K562 (cell line): ENCODE measurements around the gene GOLGA5. TPM values are rescaled to one million over a fixed set of nuclear protein-coding genes. Genes with fewer than 3 reads are reported as not detected.

Experiments used
- CTBP1 ChIP-seq: fragments of 450-650 bp; IDR thresholded peaks from 2 replicates; pipeline ENCODE4 v1.6.1; 2016; ENCODE audit warnings: borderline replicate concordance
- ERF ChIP-seq: fragments of 450-650 bp; formaldehyde crosslinking; IDR thresholded peaks from 2 replicates; pipeline ENCODE4 v1.4.0; 2020; ENCODE audit warnings: mild to moderate bottlenecking, mixed read lengths
- ETV5 ChIP-seq: sonication (generic); formaldehyde crosslinking; IDR thresholded peaks from 2 replicates; pipeline ENCODE4 v1.4.0; 2020; ENCODE audit warnings: low read depth, mild to moderate bottlenecking, missing genetic modification reagents
- FOXJ2 ChIP-seq: fragments of 200-800 bp; sonication (Bioruptor generic); IDR thresholded peaks from 2 replicates; pipeline ENCODE4 v1.6.1; 2016; ENCODE audit warnings: missing genetic modification characterization, missing compliant biosample characterization
- RBFOX2 ChIP-seq: fragments of 200-400 bp; formaldehyde crosslinking; IDR thresholded peaks from 2 replicates; pipeline ENCODE4 v1.6.1; 2017; ENCODE audit warnings: low read depth, mild to moderate bottlenecking, low read length, moderate library complexity
- REST ChIP-seq, 2 experiments: fragments of 450-650 bp; formaldehyde crosslinking in 1 of 2; IDR thresholded peaks; 2 replicates each; pipeline versions ENCODE4 v1.4.0 to v1.6.1; 2014 to 2020; ENCODE audit warnings: mild to moderate bottlenecking in 2 of 2, borderline replicate concordance in 1 of 2, low read depth in 1 of 2
- SAP30 ChIP-seq: fragments of 200-600 bp; sonication (generic); IDR thresholded peaks from 2 replicates; pipeline ENCODE4 v1.6.1; 2012; ENCODE audit warnings: borderline replicate concordance, low read depth, mild to moderate bottlenecking, moderate library complexity, low read length, control low read depth, inconsistent platforms; ENCODE audit not compliant: insufficient read depth, poor library complexity, severe bottlenecking
- SOX6 ChIP-seq: fragments of 450-650 bp; IDR thresholded peaks from 2 replicates; pipeline ENCODE4 v1.6.1; 2014; ENCODE audit warnings: mild to moderate bottlenecking
- TAF1 ChIP-seq: IDR thresholded peaks from 2 replicates; pipeline ENCODE4 v1.6.1; 2011; ENCODE audit warnings: mild to moderate bottlenecking, low read length, moderate library complexity; ENCODE audit not compliant: insufficient read depth, control insufficient read depth, severe bottlenecking; ENCODE audit errors: extremely low read depth
- UBTF ChIP-seq, 2 experiments: IDR thresholded peaks; 2 replicates each; pipeline ENCODE4 v1.6.1; 2012; ENCODE audit warnings: improper control_type of control experiment in 2 of 2, low read depth in 2 of 2, low read length in 2 of 2, borderline replicate concordance in 1 of 2
- USF2 ChIP-seq: sonication (generic); formaldehyde crosslinking; IDR thresholded peaks from 2 replicates; pipeline ENCODE4 v1.5.0; 2020; ENCODE audit warnings: missing genetic modification reagents
- ZBTB34 ChIP-seq: fragments of 250-450 bp; sonication (Bioruptor Pico); IDR thresholded peaks from 2 replicates; pipeline ENCODE4 v1.8.0; 2021; ENCODE audit warnings: mild to moderate bottlenecking, moderate library complexity
- polyA plus RNA-seq, 8 experiments: library from polyadenylated mRNA; depleted of rRNA in 4 of 8; stranded (reverse) in 5 of 8; unstranded in 3 of 8; fragments of >200 nt; fragmentation: Nextera tagmentation in 2 of 8; fragmentation: Illumina TruSeq in 1 of 8; extraction: Ambion mirVana in 2 of 8; extraction: Trizol in 1 of 8; gene quantifications; 2 replicates each; pipeline versions ENCODE4 v1.2.1 to v1.2.3, GENCODE V29; 2011 to 2014; ENCODE audit warnings: inconsistent platforms in 1 of 8, missing spikeins in 1 of 8
- total RNA-seq, 7 experiments: library from RNA; depleted of rRNA in 6 of 7; stranded (reverse); fragments of >200 nt in 6 of 7; fragmentation: Illumina TruSeq in 2 of 7; extraction: Trizol in 2 of 7; gene quantifications; 2 replicates each; pipeline versions ENCODE4 v1.2.1 to v1.2.3, GENCODE V29; 2011 to 2021; ENCODE audit warnings: low replicate concordance in 1 of 7

Gene GOLGA5
- total and polyA plus RNA-seq, 9 of the 15 experiments (the other 6 are each of a cell fraction or from before 2014, with no cell fraction given) = 5.7 to 19.6 (median 12.7) TPM

GRCh38 chr14:92793709-92794546, at the start of gene GOLGA5 (continued):
- TF ChIP-seq ETV5 (CRISPR knock-in tag) = 0 out of 2 replicates have a peak, but pooled peaks have one; percentile 58
- no peak for TF ChIP-seq ERF (CRISPR knock-in tag)
- peak; percentile 94 for TF ChIP-seq USF2 (CRISPR knock-in tag)
- peak; percentile 21; the same call in 1 of the 2 replicates for TF ChIP-seq SOX6
- peak; percentile 78; the same call in 1 of the 2 replicates for TF ChIP-seq FOXJ2 (tag)
- TF ChIP-seq REST (IDR thresholded peaks at IDR 0.05; ENCODE audit: borderline replicate concordance) = peak; percentile 49
- no peak for TF ChIP-seq REST (CRISPR knock-in tag; IDR thresholded peaks at IDR 0.05; ENCODE audit: low read depth)
- no peak for TF ChIP-seq ZBTB34 (CRISPR knock-in tag)
- 0 out of 4 replicates have a peak, but pooled peaks of 1 of the 2 experiments have one; percentile 38 for TF ChIP-seq UBTF (IDR thresholded peaks at IDR 0.05; ENCODE audit: borderline replicate concordance in 1 of 2, low read depth in 2 of 2, low read length in 2 of 2)
- TF ChIP-seq RBFOX2 = peak; percentile 91
- TF ChIP-seq CTBP1 = peak; percentile 37; the same call in 1 of the 2 replicates
- no peak for TF ChIP-seq SAP30
- TF ChIP-seq TAF1 = peak; percentile 51
